ENCODE measurements around the gene MBD6.

The MBD6 gene

GRCh38 chr12:57552306-57552651 lies 29.7 kb downstream of the MBD6 start:
- peaks cover 0 to 12% (median 9%) of the 10 kb centered on the region in 4 donors for H3K4me1 ChIP-seq
- intact Hi-C loops (cut with DNase I; ENCODE audit: low total_unique reads) = no loop called here
- no peak overlapping the region for H3K27ac ChIP-seq
- H3K9me3 ChIP-seq = no peaks in the 10 kb centered on the region
- no peak for TF ChIP-seq CTCF (IDR thresholded peaks at IDR 0.05)
- H3K27me3 ChIP-seq = peaks cover 0 to 29% of the 10 kb centered on the region in 2 donors
- H3K4me3 ChIP-seq = no peak overlapping the region
- no peaks in the 10 kb centered on the region for H3K36me3 ChIP-seq
- DNase-seq = no peak

GRCh38 chr12:57552835-57553313 lies 30.2 kb downstream of the MBD6 start:
- TF ChIP-seq CTCF (IDR thresholded peaks at IDR 0.05) = no peak
- H3K9me3 ChIP-seq = no peaks in the 10 kb centered on the region
- peaks cover 0 to 29% of the 10 kb centered on the region in 2 donors for H3K27me3 ChIP-seq
- DNase-seq = no peak
- intact Hi-C loops (cut with DNase I; ENCODE audit: low total_unique reads) = no loop called here
- no peak overlapping the region for H3K27ac ChIP-seq
- no peak overlapping the region for H3K4me3 ChIP-seq
- H3K36me3 ChIP-seq = no peaks in the 10 kb centered on the region
- peaks cover 0 to 12% (median 9%) of the 10 kb centered on the region in 4 donors for H3K4me1 ChIP-seq

GRCh38 chr12:57553343-57554202 lies 30.9 kb downstream of the MBD6 start:
- peaks cover 0 to 12% (median 9%) of the 10 kb centered on the region in 4 donors for H3K4me1 ChIP-seq
- no peak overlapping the region for H3K27ac ChIP-seq
- no peaks in the 10 kb centered on the region for H3K9me3 ChIP-seq
- intact Hi-C loops (cut with DNase I; ENCODE audit: low total_unique reads) = no loop called here
- no peaks in the 10 kb centered on the region for H3K36me3 ChIP-seq
- no peak for DNase-seq
- H3K27me3 ChIP-seq = peaks cover 0 to 24% of the 10 kb centered on the region in 2 donors
- TF ChIP-seq CTCF (IDR thresholded peaks at IDR 0.05) = no peak
- H3K4me3 ChIP-seq = no peak overlapping the region

GRCh38 chr12:57554453-57554852 lies 31.8 kb downstream of the MBD6 start:
- intact Hi-C loops (cut with DNase I; ENCODE audit: low total_unique reads) = no loop called here
- Histone ChIP-seq H3K27ac (no peak overlapping the region), H3K36me3 (no peaks in the 10 kb centered on the region), H3K4me1 (peaks cover 0 to 9% (median 8%) of the 10 kb centered on the region in 4 donors), H3K4me3 (no peak overlapping the region), H3K9me3 (no peaks in the 10 kb centered on the region), H3K27me3 (peaks cover 0 to 15% of the 10 kb centered on the region in 2 donors)
- DNase-seq = no peak
- TF ChIP-seq CTCF (IDR thresholded peaks at IDR 0.05) = no peak

GRCh38 chr12:57554897-57555296 lies 32.3 kb downstream of the MBD6 start:
- peak in 1 of 2 donors; percentile 16 for DNase-seq
- no peak overlapping the region for H3K27ac ChIP-seq
- no peak overlapping the region for H3K4me3 ChIP-seq
- intact Hi-C loops (cut with DNase I; ENCODE audit: low total_unique reads) = no loop called here
- no peaks in the 10 kb centered on the region for H3K36me3 ChIP-seq
- peaks cover 0 to 5% (median 4%) of the 10 kb centered on the region in 4 donors for H3K4me1 ChIP-seq
- no peak for TF ChIP-seq CTCF (IDR thresholded peaks at IDR 0.05)
- H3K9me3 ChIP-seq = no peaks in the 10 kb centered on the region
- H3K27me3 ChIP-seq = peaks cover 0 to 10% of the 10 kb centered on the region in 2 donors
